Chondrocyte (in vitro differentiated cells): Measurements from ENCODE around the gene TNRC6B. TPM values are rescaled to one million over a fixed set of nuclear protein-coding genes. Genes with fewer than 3 reads are reported as not detected.

ENCODE experiments used
- DNase-seq: peaks from one replicate; pipeline ENCODE4 v3.0.0; 2021; ENCODE audit warnings: mixed read lengths, low spot score
- H3K27ac Mint-ChIP-seq: one replicate; pipeline ENCODE4 v1.8.0; 2021; ENCODE audit warnings: mild to moderate bottlenecking, moderate library complexity, mixed read lengths; ENCODE audit not compliant: unreplicated experiment
- H3K27me3 Mint-ChIP-seq: 2 replicates; pipeline ENCODE4 v1.8.0; 2021; ENCODE audit warnings: low read depth, mixed read lengths
- H3K36me3 Mint-ChIP-seq: 2 replicates; pipeline ENCODE4 v1.8.0; 2021; ENCODE audit warnings: low read depth, mixed read lengths
- H3K4me1 Mint-ChIP-seq: 2 replicates; pipeline ENCODE4 v1.8.0; 2021; ENCODE audit warnings: low read depth, mild to moderate bottlenecking, mixed read lengths
- H3K4me3 Mint-ChIP-seq: one replicate; pipeline ENCODE4 v1.8.0; 2021; ENCODE audit warnings: mild to moderate bottlenecking, moderate library complexity, mixed read lengths; ENCODE audit not compliant: unreplicated experiment
- H3K9me3 Mint-ChIP-seq: 2 replicates; pipeline ENCODE4 v1.8.0; 2021; ENCODE audit warnings: low read depth, mixed read lengths
- CTCF ChIP-seq: fragments of 200-600 bp; sonication (generic); IDR thresholded peaks from 2 replicates; pipeline ENCODE4 v1.5.0; 2021; ENCODE audit warnings: antibody characterized with exemption, mild to moderate bottlenecking, moderate library complexity
- total RNA-seq: library from RNA; stranded (reverse); gene quantifications from 3 replicates; pipeline ENCODE4 v1.2.1, GENCODE V29; 2021

Gene TNRC6B
- total RNA-seq, 1 donor from 2014 or later, result 30.9 TPM

GRCh38 chr22:40265783-40266182, 88.1 kb downstream of the TNRC6B start:
- H3K4me1 Mint-ChIP-seq, result no peaks in the 10 kb centered on the region
- no peak overlapping the region for H3K27ac Mint-ChIP-seq
- H3K36me3 Mint-ChIP-seq, result peaks cover 31% of the 10 kb centered on the region
- no peak for DNase-seq
- no peaks in the 10 kb centered on the region for H3K27me3 Mint-ChIP-seq
- no peak overlapping the region for H3K4me3 Mint-ChIP-seq
- no peak for TF ChIP-seq CTCF
- H3K9me3 Mint-ChIP-seq, result no peaks in the 10 kb centered on the region

- no peaks in the 10 kb centered on the region for H3K27me3 Mint-ChIP-seq
- peaks cover 18% of the 10 kb centered on the region for H3K36me3 Mint-ChIP-seq
- H3K4me3 Mint-ChIP-seq, result no peak overlapping the region
- no peaks in the 10 kb centered on the region for H3K9me3 Mint-ChIP-seq
- no peak overlapping the region for H3K27ac Mint-ChIP-seq
- DNase-seq, result no peak
- TF ChIP-seq CTCF, result no peak
- H3K4me1 Mint-ChIP-seq, result no peaks in the 10 kb centered on the region
Observed at GRCh38 chr22:40270031-40270430, 92.3 kb downstream of the TNRC6B start.

- no peak overlapping the region for H3K27ac Mint-ChIP-seq
- TF ChIP-seq CTCF, result no peak
- H3K9me3 Mint-ChIP-seq, result no peaks in the 10 kb centered on the region
- peaks cover 1% of the 10 kb centered on the region for H3K4me1 Mint-ChIP-seq
- DNase-seq, result no peak
- no peaks in the 10 kb centered on the region for H3K27me3 Mint-ChIP-seq
- H3K36me3 Mint-ChIP-seq, result peaks cover 9% of the 10 kb centered on the region
- no peak overlapping the region for H3K4me3 Mint-ChIP-seq
Observed at GRCh38 chr22:40270748-40271373, 93.1 kb downstream of the TNRC6B start.

- Mint-ChIP-seq H3K27ac (no peak overlapping the region), H3K4me1 (peaks cover 7% of the 10 kb centered on the region), H3K4me3 (no peak overlapping the region), H3K9me3 (no peaks in the 10 kb centered on the region), H3K36me3 (peaks cover 4% of the 10 kb centered on the region), H3K27me3 (no peaks in the 10 kb centered on the region)
- no peak for DNase-seq
- TF ChIP-seq CTCF, result no peak
Observed at GRCh38 chr22:40271440-40271839, 93.7 kb downstream of the TNRC6B start.

- Mint-ChIP-seq H3K27me3 (no peaks in the 10 kb centered on the region), H3K9me3 (no peaks in the 10 kb centered on the region), H3K4me3 (no peak overlapping the region), H3K36me3 (peaks cover 6% of the 10 kb centered on the region), H3K4me1 (peaks cover 20% of the 10 kb centered on the region), H3K27ac (no peak overlapping the region)
- DNase-seq, result no peak
- TF ChIP-seq CTCF, result no peak
Observed at GRCh38 chr22:40273319-40273718, 95.6 kb downstream of the TNRC6B start.
